ENCODE data around the gene FASTK.
"Not testable (repeated sequence)": the region's sequence is repeated elsewhere in the genome, so short reads cannot be mapped to it uniquely, and the experiment has no call there.

Gene FASTK

GRCh38 chr7:151027728-151028130 lies 52.9 kb downstream of the FASTK start:
- not testable (repeated sequence) for DNase-seq (ENCODE audit: low spot score)

GRCh38 chr7:151026771-151027727 lies 53.6 kb downstream of the FASTK start:
- DNase-seq (ENCODE audit: low spot score): not testable (repeated sequence)
